HG03139 (cell line): ENCODE data around the gene SLC37A2.
"Not testable (repeated sequence)": the region's sequence is repeated elsewhere in the genome, so short reads cannot be mapped to it uniquely, and the experiment has no call there.

Experiments
- ATAC-seq: cut with Tn5 transposase; IDR thresholded peaks from one replicate; pipeline ENCODE4 v1.9.1; 2021; ENCODE audit not compliant: unreplicated experiment

Gene SLC37A2

DNA sequence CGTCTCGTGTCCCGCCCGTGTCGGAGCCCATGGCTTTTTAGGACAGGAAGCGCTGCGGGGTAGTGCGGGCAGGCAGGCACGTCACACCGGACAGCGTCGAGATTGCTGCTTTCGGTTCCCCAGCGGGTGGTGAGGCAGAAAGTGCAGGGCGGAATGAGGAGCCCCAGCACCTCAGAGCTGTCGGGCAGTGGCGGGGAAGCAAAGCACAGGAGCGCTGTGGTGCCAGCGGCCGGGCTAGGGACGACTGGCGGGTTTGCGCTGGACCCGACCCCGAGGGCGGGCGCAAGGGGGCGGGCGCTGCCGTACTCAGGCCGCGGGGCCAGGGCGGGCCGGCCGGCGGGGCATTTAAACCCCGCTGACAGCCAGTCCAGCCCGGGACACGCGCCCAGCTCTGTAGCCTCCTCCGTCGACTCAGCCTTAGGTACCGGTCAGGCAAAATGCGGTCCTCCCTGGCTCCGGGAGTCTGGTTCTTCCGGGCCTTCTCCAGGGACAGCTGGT lies at the start of gene SLC37A2:
Gene SLC37A2 (plus strand): TSS at position 375 of the 498 bp plus-strand sequence. CDS start 63 bp downstream, at position 438.
- peak; percentile 95 for ATAC-seq

DNA sequence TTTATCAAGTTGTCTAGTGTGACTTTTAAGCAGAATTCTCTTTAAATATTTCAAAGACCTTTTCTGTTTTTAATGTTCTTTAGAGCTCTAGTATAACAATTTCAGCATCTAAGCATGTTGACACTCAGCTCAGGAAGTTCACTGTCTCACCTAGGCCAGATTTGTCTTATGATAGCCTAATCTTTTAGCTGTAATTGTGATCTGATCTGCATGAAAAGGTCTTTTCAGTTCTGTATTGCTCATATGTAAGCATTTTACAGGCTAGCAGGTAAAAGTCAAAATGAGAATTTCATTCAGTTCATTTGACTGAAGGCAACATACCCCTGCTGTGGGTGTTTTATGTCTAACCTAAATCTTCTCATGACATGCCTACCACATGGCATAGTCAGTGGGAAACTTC lies 46.7 kb upstream of the SLC37A2 start:
- no peak for ATAC-seq

DNA sequence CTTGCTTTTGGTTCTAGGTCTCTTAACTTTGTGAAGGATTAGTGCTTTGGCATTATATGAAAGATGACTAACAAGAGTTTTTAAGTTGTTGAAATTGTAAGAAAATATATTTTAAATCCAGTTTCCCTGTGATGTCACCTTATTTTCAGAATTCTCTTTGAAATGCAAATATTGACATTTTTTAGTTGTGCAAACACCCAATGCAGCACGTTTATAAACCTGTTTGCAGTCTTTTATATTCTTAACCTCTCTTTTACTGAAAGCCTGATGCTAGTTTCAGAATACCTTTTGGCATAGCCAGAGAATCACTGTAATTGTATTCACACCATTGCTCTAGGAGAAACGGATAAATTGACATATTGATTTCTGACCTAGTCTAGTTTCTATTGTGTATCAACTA lies 42.8 kb upstream of the SLC37A2 start:
- ATAC-seq = no peak

DNA sequence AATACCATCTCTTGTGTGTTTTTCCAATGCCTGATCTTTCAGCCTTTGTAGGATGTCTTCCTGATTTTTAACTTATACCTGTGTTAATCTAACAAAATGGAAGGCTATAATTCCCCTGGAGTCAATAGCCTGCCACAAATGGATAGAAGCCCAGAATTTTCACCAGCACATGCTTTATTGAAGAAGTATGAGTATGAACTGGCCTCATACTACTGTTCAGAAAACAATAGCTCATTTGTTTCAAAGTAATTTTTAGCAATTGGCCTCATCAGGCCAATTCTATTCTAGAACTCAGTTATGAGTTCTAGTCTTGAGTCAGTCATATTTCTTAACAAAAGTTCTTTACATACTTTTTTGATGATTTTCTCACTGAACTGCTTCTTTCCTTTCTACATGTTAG lies 40.6 kb upstream of the SLC37A2 start:
- no peak for ATAC-seq

DNA sequence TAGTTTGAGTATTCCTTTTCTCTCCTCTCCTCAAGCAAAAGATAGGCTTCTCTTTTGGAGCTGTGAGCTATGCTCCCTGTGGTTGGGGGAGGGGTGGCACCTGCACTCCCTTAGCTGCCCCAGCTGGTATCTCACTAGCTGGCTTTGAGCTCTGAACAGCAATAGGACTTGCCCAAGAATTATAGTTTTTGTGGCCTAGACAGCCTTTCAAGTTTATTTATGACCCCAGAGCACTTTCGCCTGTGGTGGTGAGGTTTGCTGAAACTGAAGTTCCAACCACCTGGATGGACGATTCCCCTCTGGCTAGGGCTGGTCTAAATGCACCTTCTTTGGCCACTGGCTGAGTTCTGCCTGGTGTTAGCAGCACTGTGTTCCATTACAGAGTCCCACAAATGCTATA lies 37.1 kb upstream of the SLC37A2 start:
- ATAC-seq = no peak

DNA sequence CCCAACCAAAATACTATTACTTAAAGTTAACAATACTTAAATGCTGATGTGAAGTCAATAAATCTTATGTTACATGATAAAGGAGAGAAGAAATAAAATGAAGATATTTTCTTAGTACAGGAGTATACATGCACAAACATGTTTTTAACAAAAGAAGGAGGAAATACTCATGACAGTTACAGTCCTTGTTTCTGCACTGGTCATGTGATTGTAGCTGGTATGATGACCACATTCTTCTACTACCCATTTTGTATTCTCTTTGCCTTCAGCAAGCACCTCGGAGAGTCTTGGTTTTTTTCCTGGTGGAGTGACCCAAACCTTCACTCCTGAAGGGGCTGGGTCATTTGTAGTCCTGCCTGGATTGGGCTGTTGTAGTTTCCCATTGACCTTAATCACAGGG lies 33.7 kb upstream of the SLC37A2 start:
- ATAC-seq = not testable (repeated sequence)

DNA sequence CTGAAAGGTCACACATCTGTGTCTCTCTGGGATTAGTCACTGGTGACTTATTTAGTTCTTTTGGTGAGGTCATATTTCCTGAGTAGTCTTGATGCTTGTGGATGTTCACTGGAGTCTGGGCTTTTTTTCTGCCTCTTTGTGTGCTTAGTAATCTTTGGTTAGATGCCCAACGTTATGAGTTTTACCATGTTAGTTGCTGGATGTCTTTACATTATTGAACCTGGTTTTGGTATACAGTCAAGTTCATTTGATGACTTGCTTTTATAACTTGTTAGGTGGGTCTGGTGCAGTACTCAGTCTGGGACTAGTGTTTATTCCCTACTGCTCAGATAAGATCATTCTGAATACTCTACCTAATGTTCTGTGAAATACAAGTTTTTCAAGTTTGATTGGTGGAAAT lies 26.2 kb upstream of the SLC37A2 start:
- ATAC-seq = no peak

DNA sequence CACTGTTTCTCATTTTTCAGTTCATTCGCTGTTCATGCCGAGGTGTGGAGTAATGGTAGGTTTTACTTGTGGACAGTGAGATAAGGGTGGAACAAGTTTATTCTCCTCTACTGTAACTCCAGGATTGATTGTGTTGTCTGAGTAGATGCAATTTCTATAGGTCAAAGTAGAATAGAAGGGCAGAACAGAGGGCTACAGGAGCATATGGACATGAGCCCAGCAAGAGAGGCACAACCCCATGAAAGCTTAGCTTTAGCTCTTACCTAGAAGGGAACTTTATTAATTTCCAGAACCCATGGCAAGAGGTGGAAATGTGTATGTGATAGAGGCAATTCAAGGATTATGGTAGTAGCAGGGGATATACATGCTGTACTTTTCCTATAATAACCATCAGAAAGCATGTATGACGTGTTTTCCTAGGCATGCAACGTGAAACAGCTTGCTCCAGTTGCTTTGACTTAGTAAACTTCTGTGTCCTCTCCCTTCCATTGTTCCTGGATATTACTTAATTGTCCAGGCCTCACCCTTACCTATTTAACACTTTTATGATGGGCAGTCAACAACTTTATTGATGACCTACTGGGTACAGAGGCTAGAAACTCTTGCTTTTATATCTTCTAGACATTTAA lies 13.8 kb upstream of the SLC37A2 start:
- ATAC-seq = no peak

DNA sequence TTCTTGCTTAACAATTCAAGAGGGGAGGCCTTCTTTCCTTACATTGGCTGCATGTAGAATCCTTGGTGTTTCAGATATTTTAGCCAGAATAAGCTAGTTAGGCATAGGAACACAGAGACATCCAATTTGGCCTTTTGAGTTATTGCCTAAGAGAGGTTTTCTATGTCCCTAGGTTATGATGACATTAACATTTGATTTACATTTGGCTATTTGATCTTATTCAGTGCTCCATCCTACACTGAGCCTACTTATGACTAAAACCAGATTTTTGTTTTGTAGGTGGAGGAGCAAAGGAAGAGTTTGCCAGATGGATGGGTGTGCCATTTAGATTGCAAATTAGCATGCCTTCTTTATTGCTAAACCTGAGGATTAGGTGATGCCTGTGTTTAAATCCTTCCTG lies 11.1 kb upstream of the SLC37A2 start:
- no peak for ATAC-seq

DNA sequence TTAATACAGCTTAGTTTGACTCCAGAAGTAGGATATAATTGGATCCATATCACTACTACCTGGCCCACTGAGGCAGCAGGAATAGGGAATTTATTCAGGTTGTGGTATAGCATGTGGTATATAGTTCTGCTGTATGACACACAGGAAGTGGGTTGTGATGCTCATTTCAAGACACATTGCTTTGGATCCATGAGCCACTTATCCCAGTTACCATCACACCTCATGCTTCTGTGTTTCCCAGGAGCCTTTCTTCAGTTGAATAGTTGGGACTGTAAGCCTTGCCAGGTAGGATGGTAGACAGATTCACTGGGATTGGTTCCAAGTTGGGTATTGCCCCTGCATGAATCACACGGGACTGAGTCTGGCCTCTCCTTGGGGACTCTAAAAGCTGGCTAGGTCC lies 9.9 kb upstream of the SLC37A2 start:
- ATAC-seq = no peak

DNA sequence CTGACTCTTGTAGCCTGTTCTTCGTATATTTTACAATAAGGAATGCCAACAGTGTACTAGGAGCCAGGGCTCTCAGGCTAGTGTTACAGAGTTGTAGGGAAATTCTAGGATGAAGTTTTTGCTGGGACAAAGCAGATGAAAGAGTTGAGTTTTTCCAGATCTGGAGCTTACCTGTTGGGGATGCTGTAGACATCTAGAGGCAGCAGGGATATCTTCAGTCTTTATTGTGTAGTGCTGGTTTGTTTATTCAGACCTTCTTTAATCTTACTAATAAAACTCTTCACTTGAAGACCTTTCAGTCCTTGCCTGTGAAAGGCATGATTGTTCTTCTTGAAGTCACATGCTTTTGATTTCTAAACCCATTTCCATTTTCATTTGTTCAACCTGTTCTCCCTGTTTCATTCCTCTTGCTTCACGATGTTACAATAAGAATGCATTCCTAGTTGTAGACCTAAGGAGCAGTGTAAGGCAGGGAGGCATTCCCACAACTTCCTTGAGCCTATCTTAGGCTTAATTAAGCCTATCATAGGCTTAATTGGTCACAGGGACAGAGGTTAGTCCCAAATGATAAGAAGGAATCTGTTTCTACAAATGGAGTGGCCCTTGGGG lies 7.9 kb upstream of the SLC37A2 start:
- no peak for ATAC-seq

DNA sequence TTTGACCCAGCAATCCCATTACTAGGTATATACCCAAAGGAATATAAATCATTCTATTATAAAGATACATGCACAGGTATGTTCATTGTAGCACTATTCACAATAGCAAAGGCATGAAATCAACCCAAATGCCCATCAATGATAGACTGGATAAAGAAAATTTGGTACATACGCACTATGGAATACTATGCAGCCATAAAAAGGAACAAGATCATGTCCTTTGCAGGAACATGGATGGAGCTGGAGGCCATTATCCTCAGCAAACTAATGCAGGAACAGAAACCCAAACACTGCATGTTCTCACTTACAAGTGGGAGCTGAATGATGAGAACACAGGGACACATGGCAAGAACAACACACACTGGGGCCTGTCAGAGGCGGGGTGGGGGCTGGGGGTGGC lies 7.0 kb upstream of the SLC37A2 start:
- not testable (repeated sequence) for ATAC-seq

DNA sequence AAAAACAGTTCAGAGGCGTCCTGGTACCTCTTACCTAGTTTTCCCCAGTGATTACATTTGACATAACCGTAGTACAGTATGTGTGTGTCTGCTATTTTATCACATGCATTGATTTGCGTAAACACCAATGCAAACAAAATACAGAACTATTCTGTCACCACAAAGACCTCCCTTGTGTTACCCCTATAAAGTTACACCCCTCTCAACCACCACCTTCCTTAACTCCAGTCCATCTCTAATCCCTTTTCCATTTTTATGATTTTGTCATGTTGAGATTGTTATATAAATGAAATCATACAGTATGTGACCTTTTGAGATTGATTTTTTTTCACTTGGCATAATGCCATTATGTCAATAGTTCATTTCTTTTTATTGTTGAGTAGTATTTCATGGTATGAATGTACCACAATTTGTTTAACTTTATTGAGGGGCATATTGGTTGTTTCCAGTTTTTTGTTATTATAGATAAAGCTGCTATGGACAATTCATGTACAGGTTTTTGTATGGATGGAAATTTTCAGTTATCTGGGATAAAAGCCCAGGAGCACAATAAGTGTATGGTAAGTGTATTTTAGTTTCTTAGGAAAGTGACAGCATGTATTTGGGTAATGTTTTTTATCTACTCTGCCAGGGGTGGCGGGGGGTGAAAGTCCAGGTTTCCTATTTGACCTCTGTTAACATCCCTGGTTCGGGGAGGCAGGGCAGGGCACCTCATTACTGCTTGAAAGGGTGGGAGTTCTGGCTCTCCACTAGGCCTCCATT lies 6.0 kb upstream of the SLC37A2 start:
- ATAC-seq = no peak

DNA sequence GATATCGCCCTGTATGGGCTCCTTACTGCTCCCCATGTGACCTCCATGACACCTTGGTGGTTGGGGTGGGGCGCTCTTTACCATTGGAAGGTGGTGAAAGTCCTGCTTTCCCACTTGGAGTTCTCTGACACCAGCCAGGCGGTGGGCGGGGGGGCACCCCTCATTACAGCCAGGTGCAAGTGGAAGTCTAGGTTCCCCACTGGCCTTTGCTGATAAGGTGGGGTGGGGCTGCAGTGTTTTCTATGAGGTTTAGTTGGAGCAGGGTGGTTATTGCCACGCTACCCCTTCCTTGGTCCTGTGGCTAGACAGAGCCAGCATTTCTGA lies 5.5 kb upstream of the SLC37A2 start:
- ATAC-seq = no peak

DNA sequence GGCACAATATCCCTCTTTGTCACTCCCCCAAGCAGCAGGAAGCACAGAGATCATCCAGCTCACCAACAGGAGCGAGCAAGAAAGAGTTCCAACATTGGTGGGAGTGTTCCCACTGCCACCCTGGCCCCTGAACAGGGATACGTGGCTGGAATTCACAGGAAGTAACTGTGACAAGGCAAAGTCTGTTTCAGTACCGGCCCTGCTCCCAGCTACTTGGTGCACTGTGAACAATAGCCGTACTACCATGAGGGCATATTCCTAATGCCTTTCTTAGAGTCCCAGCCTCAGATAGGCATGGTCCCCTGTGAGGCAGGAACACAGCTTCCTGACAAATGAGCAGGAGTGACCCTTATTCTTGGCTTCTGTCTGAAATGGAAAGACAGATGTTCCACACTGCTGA lies 1.8 kb upstream of the SLC37A2 start:
- ATAC-seq = no peak

DNA sequence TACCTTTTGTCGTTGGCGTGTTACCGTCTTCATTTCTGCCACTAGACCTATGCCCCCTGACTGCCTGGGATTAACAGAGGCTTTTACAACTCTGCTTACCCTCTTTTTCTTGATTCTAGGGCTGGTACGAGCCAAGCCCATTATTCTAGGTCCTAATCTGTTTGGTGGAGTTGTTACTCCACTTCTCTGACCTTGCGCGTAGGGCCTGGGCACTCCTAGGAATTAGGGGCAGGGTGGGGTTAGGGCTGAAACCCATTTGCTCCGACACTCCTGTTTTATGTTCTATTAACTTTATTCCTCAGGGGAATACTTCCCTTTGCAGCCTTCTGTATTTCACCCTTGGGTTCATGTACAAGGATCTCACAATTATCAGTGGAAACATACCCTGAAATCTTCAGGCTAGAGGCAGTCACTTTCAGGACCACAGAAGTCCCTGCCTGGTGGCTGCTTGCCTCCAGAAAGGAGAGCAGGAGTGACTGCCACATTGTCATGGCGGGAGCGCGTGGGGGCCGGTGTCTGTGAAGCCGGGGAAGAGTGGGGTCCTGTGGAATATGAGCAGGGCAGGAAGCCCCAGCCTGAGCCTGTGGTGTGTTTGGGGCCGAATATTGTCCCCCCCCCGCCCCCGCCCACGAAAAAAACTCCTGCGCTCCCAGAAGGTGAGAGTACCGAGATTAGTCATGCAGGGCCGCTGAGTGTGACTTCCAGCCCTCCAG lies 731 bp upstream of the SLC37A2 start:
- ATAC-seq = no peak

DNA sequence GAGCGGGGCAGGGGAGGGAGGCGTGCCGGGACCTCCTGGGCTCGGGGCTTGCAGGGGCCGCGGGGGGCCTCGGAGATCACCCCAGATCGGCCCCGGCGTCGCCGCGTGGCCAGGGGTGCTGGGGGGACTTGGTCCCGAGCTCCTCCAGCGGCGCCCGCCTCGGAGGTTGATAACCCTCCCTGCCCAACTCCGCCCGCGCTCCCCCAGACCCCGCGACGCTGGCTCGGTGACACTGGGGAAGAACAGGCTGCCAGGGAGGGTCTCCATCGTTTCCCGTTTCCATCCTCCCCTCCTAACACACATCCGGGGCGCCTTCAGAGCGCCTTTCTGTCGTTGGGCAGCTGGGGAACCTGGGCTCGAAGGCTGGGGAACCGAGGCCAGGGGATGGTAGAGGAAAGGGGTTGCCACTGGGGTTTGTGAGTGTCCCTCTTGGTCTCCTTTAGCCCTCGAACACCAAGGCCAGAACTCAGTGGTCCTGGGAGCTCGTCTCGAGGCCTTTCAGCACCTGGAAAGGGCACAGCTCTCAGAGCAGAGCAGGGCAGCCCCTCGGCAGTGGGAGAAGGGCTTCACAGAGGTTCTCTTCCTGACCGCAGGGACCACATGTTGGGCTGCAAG lies 431 bp downstream of the SLC37A2 start:
- ATAC-seq = peak; percentile 14

DNA sequence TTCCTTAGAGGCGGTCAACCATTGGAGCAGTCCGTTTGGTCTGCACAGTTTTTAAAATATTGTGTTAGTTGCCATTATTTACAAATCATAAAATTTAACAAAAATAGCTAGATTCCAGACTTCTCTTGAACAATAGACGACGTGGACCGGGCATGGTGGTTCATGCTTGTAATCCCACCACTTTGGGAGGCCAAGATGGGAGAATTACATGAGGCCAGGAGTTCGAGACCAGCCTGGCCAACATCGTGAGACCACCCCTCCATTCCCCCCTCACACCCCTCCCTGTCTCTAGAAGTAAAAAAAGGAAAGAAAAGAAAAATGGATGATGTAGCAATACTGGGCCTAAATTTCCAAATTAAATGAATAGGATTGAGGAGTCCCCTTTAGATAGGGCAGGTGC lies 965 bp downstream of the SLC37A2 start:
- ATAC-seq = no peak

DNA sequence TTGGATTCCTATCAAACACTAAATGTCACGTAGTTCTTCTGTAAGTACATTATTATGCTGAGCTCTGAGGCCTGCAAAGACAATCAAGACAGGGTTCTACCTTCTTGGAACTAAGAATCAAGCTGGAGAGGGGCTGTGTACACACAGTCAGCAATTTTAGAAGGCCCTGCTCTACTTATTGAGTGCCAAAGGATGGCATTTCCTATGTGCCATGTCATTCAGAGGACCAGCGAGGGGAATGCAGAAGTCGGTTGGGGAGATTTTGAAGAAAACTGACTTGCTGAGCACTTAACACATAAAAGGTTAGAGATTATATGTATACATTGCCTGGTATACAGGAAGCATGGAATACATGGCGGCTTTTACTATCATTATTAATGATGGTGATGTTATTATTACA lies 5.3 kb downstream of the SLC37A2 start:
- no peak for ATAC-seq

DNA sequence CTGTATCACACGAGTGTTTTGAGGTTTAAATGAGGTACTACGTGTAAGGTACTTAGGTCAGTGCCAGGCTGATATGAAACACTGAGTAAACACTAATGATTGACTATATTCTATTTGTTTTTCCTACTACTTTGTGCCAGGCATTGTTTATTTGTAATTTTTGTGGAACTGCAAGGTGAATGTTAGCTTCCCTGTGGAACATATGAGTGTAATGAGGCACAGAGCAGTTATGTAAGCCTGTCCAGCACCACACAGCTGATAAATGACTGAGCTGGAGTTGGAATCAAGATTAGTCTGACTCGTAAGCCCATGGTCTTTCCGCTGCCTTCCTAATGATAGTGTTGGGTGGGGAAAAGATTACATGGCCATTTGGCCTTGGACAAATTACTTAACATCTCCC lies 5.9 kb downstream of the SLC37A2 start:
- no peak for ATAC-seq

DNA sequence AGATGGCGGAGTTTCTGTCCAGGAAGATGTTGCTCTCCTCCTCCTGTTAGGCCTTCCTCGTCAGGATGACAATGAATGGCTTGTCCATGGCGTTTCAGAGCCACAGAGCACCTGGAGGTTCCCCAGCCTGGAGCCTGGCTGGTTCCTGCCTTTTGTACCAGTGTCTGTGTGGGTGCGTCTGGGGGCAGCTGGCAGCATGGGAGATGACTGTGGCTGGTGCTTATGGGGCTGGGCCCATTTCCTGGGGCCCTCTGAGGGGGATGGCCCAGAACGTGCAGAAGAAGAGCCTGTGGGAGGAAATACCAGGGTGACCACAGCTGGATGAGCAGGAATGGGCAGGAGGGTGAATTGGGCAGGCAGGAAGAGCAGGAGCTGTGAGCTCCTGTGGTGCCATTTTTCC lies 6.7 kb downstream of the SLC37A2 start:
- no peak for ATAC-seq
